K562 (cell line): ENCODE data around the gene TFEB. TPM values are rescaled to one million over a fixed set of nuclear protein-coding genes. Genes with fewer than 3 reads are reported as not detected.

Experiments used
- ATAC-seq: fragments of 200-7000 bp; cut with Tn5 transposase; 3 replicates; pipeline ENCODE4 v1.9.1; 2020; ENCODE audit warnings: moderate library complexity
- BruUV-seq: library from RNA; stranded (reverse); fragments of 400-500 nt; replicated peaks from 2 replicates; lab custom pipeline; 2021; lab: Mats Ljungman, UMichigan
- CTCF ChIA-PET: fragments of 300-600 bp; formaldehyde crosslinking; extraction: SDS; loops from one replicate; lab custom pipeline; 2021; ENCODE audit warnings: low intra/inter-chr PET ratio; lab: Yijun Ruan, JAX
- POLR2A ChIA-PET: fragments of 300-600, 350-650 bp; sonication (Branson Sonifier 250); formaldehyde crosslinking; extraction: SDS; loops from one replicate; lab custom pipeline; 2021; ENCODE audit warnings: antibody characterized with exemption, inconsistent platforms; lab: Yijun Ruan, JAX
- DNase-seq, 4 experiments: peaks; one replicate each; pipeline versions ENCODE4 v3.0.0 to v3.0.0-alpha.2; 2011 to 2018; ENCODE audit warnings: low spot score in 3 of 4, mixed read lengths in 3 of 4; ENCODE audit errors: extremely low read depth in 1 of 4
- FAIRE-seq: peaks from 2 replicates; lab custom pipeline; 2011; peaks lifted over from hg19 to GRCh38; lab: Jason Lieb, UNC
- H2AFZ ChIP-seq: 2 replicates; pipeline ENCODE4 v1.6.0; 2011; ENCODE audit warnings: low read depth, low read length, control low read depth, inconsistent platforms
- H3K27ac ChIP-seq: fragments of 200-600 bp; 3 replicates; pipeline ENCODE4 v1.8.0; 2011; ENCODE audit warnings: low read depth, mild to moderate bottlenecking, control low read depth, inconsistent platforms, low read length, moderate library complexity, mixed read lengths; ENCODE audit errors: extremely low read depth
- H3K27me3 ChIP-seq, 2 experiments: fragments of 300-600 bp in 1 of 2; 2 replicates in 1 of 2; 3 replicates in 1 of 2; pipeline versions ENCODE4 v1.6.0 to v1.8.0; 2011; ENCODE audit warnings: inconsistent platforms in 2 of 2, low read length in 2 of 2, mild to moderate bottlenecking in 1 of 2, mixed read lengths in 1 of 2, moderate library complexity in 1 of 2; ENCODE audit not compliant: control insufficient read depth in 2 of 2, insufficient read depth in 2 of 2
- H3K36me3 ChIP-seq: fragments of 300-600 bp; 3 replicates; pipeline ENCODE4 v1.8.0; 2011; ENCODE audit warnings: mild to moderate bottlenecking, low read length, inconsistent platforms; ENCODE audit not compliant: control insufficient read depth, insufficient read depth
- H3K4me1 ChIP-seq, 2 experiments: fragments of 200-600 bp in 1 of 2; replicated peaks in 1 of 2; 2 replicates in 1 of 2; 3 replicates in 1 of 2; pipeline versions ENCODE4 v1.5.1 to v1.8.0; 2011; ENCODE audit warnings: inconsistent platforms in 2 of 2, low read length in 2 of 2, mild to moderate bottlenecking in 1 of 2, mixed read lengths in 1 of 2, moderate library complexity in 1 of 2; ENCODE audit not compliant: control insufficient read depth in 2 of 2, insufficient read depth in 2 of 2
- H3K4me2 ChIP-seq: 2 replicates; pipeline ENCODE4 v1.6.1; 2011; ENCODE audit warnings: low read length, control low read depth, inconsistent platforms, mixed read lengths; ENCODE audit not compliant: insufficient read depth
- H3K4me3 ChIP-seq: fragments of 200-600 bp; sonication (generic), shearing (Covaris generic); 2 replicates; pipeline ENCODE4 v1.5.1; 2016; ENCODE audit warnings: control low read depth, inconsistent platforms
- H3K79me2 ChIP-seq: fragments of 200-600 bp; 3 replicates; pipeline ENCODE4 v1.8.0; 2011; ENCODE audit warnings: low read length, inconsistent platforms; ENCODE audit not compliant: control insufficient read depth, insufficient read depth
- H3K9ac ChIP-seq, 2 experiments: 2 replicates each; pipeline versions ENCODE4 v1.6.0 to v1.6.1; 2011; ENCODE audit warnings: low read depth in 2 of 2, low read length in 2 of 2, control low read depth in 1 of 2, inconsistent platforms in 1 of 2, mild to moderate bottlenecking in 1 of 2, mixed read lengths in 1 of 2; ENCODE audit not compliant: insufficient read depth in 1 of 2
- H3K9me1 ChIP-seq: one replicate; pipeline ENCODE4 v1.6.0; 2011; ENCODE audit warnings: inconsistent platforms, mild to moderate bottlenecking, low read length, moderate library complexity; ENCODE audit not compliant: control insufficient read depth, insufficient read depth
- H3K9me3 ChIP-seq: replicated peaks from 2 replicates; pipeline ENCODE4 v1.5.1; 2011; ENCODE audit warnings: low read depth, low read length, inconsistent platforms; ENCODE audit not compliant: control insufficient read depth, insufficient read depth
- H4K20me1 ChIP-seq: replicated peaks from 2 replicates; pipeline ENCODE4 v1.6.1; 2011; ENCODE audit warnings: low read length, inconsistent platforms, mixed read lengths; ENCODE audit not compliant: control insufficient read depth, insufficient read depth
- MAFF ChIP-seq: IDR thresholded peaks from 2 replicates; pipeline ENCODE4 v1.6.1; 2012; ENCODE audit warnings: low read length, improper control_type of control experiment
- MCM5 ChIP-seq: fragments of 450-650 bp; IDR thresholded peaks from 2 replicates; pipeline ENCODE4 v1.6.1; 2016; ENCODE audit warnings: low read depth
- NR1H2 ChIP-seq: sonication (generic); formaldehyde crosslinking; IDR thresholded peaks from 2 replicates; pipeline ENCODE4 v1.4.0; 2020; ENCODE audit warnings: mild to moderate bottlenecking, missing genetic modification reagents
- NRF1 ChIP-seq, 2 experiments: fragments of 450-650 bp; IDR thresholded peaks in 1 of 2; conservative IDR thresholded peaks in 1 of 2; 2 replicates each; pipeline ENCODE4 v1.6.1; 2014; ENCODE audit warnings: mild to moderate bottlenecking in 2 of 2
- REST ChIP-seq, 2 experiments: fragments of 450-650 bp; formaldehyde crosslinking in 1 of 2; IDR thresholded peaks; 2 replicates each; pipeline versions ENCODE4 v1.4.0 to v1.6.1; 2014 to 2020; ENCODE audit warnings: mild to moderate bottlenecking in 2 of 2, borderline replicate concordance in 1 of 2, low read depth in 1 of 2
- TCF7 ChIP-seq: sonication (generic); IDR thresholded peaks from 2 replicates; pipeline ENCODE4 v1.6.1; 2016; ENCODE audit warnings: antibody characterized with exemption, borderline replicate concordance
- TCF7L2 ChIP-seq: fragments of 150-350 bp; IDR thresholded peaks from 2 replicates; pipeline ENCODE4 v1.6.1; 2016; ENCODE audit warnings: low read depth, mild to moderate bottlenecking, low read length, moderate library complexity
- ZNF282 ChIP-seq: sonication (generic); formaldehyde crosslinking; IDR thresholded peaks from 2 replicates; pipeline ENCODE4 v1.8.1; 2023; ENCODE audit warnings: missing genetic modification reagents
- whole genome bisulfite sequencing: fragments of 100-300 bp; shearing (Covaris generic); methylation state at CpG from one replicate; pipeline ENCODE4 v1.1.6; 2016; ENCODE audit warnings: low coverage, mixed read lengths; ENCODE audit not compliant: insufficient coverage; ENCODE audit errors: missing lambda C conversion rate; 5-methylcytosine and 5-hydroxymethylcytosine counted together
- in situ Hi-C: fragments of 300-500 bp; cut with MboI; formaldehyde crosslinking; loops from 4 replicates; pipeline ENCODE4 v1.15.0; 2018; ENCODE audit warnings: inconsistent platforms, mixed read lengths
- intact Hi-C: fragments of 100-400 bp; cut with micrococcal nuclease; formaldehyde crosslinking; loops from 2 replicates; pipeline ENCODE4 v1.14.2; 2022
- polyA plus RNA-seq, 8 experiments: library from polyadenylated mRNA; depleted of rRNA in 4 of 8; stranded (reverse) in 5 of 8; unstranded in 3 of 8; fragments of >200 nt; fragmentation: Nextera tagmentation in 2 of 8; fragmentation: Illumina TruSeq in 1 of 8; extraction: Ambion mirVana in 2 of 8; extraction: Trizol in 1 of 8; gene quantifications; 2 replicates each; pipeline versions ENCODE4 v1.2.1 to v1.2.3, GENCODE V29; 2011 to 2014; ENCODE audit warnings: inconsistent platforms in 1 of 8, missing spikeins in 1 of 8
- total RNA-seq, 7 experiments: library from RNA; depleted of rRNA in 6 of 7; stranded (reverse); fragments of >200 nt in 6 of 7; fragmentation: Illumina TruSeq in 2 of 7; extraction: Trizol in 2 of 7; gene quantifications; 2 replicates each; pipeline versions ENCODE4 v1.2.1 to v1.2.3, GENCODE V29; 2011 to 2021; ENCODE audit warnings: low replicate concordance in 1 of 7

Gene TFEB
- total and polyA plus RNA-seq, 9 of the 15 experiments (the other 6 are each of a cell fraction or from before 2014, with no cell fraction given), result 0.04 to 4.7 (median 2.0) TPM

- no peaks in the 10 kb centered on the region for H3K4me1 ChIP-seq
- BruUV-seq, result no TSS peak
- under 1% methylated on average over 7 of the region's 7 CpGs for WGBS
- ATAC-seq (no peak), DNase-seq (no peak), FAIRE-seq (no peak)
- in situ Hi-C loops (no loop called here), intact Hi-C loops (no loop called here)
- ChIA-PET CTCF (no interaction called here), POLR2A (no interaction called here)
- peaks cover 24 to 52% of the 10 kb centered on the region in 2 experiments; a peak in 4 of 5 replicates for H3K27me3 ChIP-seq
- H3K4me2 ChIP-seq, result no peak overlapping the region
- H3K9ac ChIP-seq, result no peak overlapping the region
- peaks cover 3% of the 10 kb centered on the region; the same call in 1 of the 2 replicates for H4K20me1 ChIP-seq
- H3K79me2 ChIP-seq, result no peaks in the 10 kb centered on the region
- no peak overlapping the region for H3K27ac ChIP-seq
- no peak overlapping the region for H2AFZ ChIP-seq
- H3K4me3 ChIP-seq, result no peak overlapping the region
- TF ChIP-seq MCM5 (no peak), TCF7L2 (no peak), TCF7 (no peak), ZNF282 (CRISPR knock-in tag) (no peak), MAFF (no peak), REST (IDR thresholded peaks at IDR 0.05; ENCODE audit: borderline replicate concordance) (0 out of 2 replicates have a peak, but pooled peaks have one; percentile 20), REST (CRISPR knock-in tag; IDR thresholded peaks at IDR 0.05; ENCODE audit: low read depth) (no peak), NRF1 (conservative IDR thresholded peaks at IDR 0.05 in 1 of 2, IDR thresholded peaks at IDR 0.05 in 1 of 2) (no peak), NR1H2 (no peak)
- H3K36me3 ChIP-seq, result no peaks in the 10 kb centered on the region
- no peaks in the 10 kb centered on the region for H3K9me1 ChIP-seq
- no peaks in the 10 kb centered on the region for H3K9me3 ChIP-seq
These were observed 63.4 kb downstream of the TFEB start for GRCh38 chr6:41672016-41672415.
